Measurements from ENCODE around the gene GUCY1A2.

The GUCY1A2 gene

GRCh38 chr11:106625566-106625965, 392.7 kb downstream of the GUCY1A2 start:
- DNase-seq = no peak

GRCh38 chr11:106624377-106624776, 393.9 kb downstream of the GUCY1A2 start:
- DNase-seq = no peak
